ENCODE results near the gene SREBF2.

The SREBF2 gene

GRCh38 chr22:41917375-41917902, 84.5 kb downstream of the SREBF2 start:
- peaks cover 23% of the 10 kb centered on the region for H3K4me1 ChIP-seq (ENCODE audit: insufficient read depth, low read length)
- H3K36me3 ChIP-seq (ENCODE audit: insufficient read depth, low read length), result no peaks in the 10 kb centered on the region
- H3K9ac ChIP-seq (ENCODE audit: low read depth, low read length), result no peak overlapping the region

GRCh38 chr22:41917903-41918791, 85.2 kb downstream of the SREBF2 start:
- Histone ChIP-seq H3K9ac (ENCODE audit: low read depth, low read length) (no peak overlapping the region), H3K9me3 (ENCODE audit: control insufficient read depth, insufficient read depth, low read length) (no peaks in the 10 kb centered on the region), H3K4me1 (ENCODE audit: insufficient read depth, low read length) (peaks cover 23% of the 10 kb centered on the region), H3K36me3 (ENCODE audit: insufficient read depth, low read length) (no peaks in the 10 kb centered on the region)

More at GRCh38 chr22:41917375-41917902, 84.5 kb downstream of the SREBF2 start:
- no peaks in the 10 kb centered on the region for H3K9me3 ChIP-seq (ENCODE audit: control insufficient read depth, insufficient read depth, low read length)

- no peaks in the 10 kb centered on the region for H3K9me3 ChIP-seq (ENCODE audit: control insufficient read depth, insufficient read depth, low read length)
- no peaks in the 10 kb centered on the region for H3K36me3 ChIP-seq (ENCODE audit: insufficient read depth, low read length)
- H3K4me1 ChIP-seq (ENCODE audit: insufficient read depth, low read length), result peaks cover 23% of the 10 kb centered on the region
- peak overlapping the region; percentile 67; the same call in 1 of the 2 replicates for H3K9ac ChIP-seq (ENCODE audit: low read depth, low read length)
Observed at GRCh38 chr22:41919357-41920224, 86.7 kb downstream of the SREBF2 start.

- Histone ChIP-seq H3K9me3 (ENCODE audit: control insufficient read depth, insufficient read depth, low read length) (no peaks in the 10 kb centered on the region), H3K9ac (ENCODE audit: low read depth, low read length) (peak overlapping the region; percentile 67; the same call in 1 of the 2 replicates), H3K4me1 (ENCODE audit: insufficient read depth, low read length) (peaks cover 23% of the 10 kb centered on the region), H3K36me3 (ENCODE audit: insufficient read depth, low read length) (no peaks in the 10 kb centered on the region)
Observed at GRCh38 chr22:41920271-41920976, 87.5 kb downstream of the SREBF2 start.

GRCh38 chr22:41922328-41922727, 89.4 kb downstream of the SREBF2 start:
- no peaks in the 10 kb centered on the region for H3K36me3 ChIP-seq (ENCODE audit: insufficient read depth, low read length)
- H3K4me1 ChIP-seq (ENCODE audit: insufficient read depth, low read length), result peaks cover 14% of the 10 kb centered on the region; the same call in 1 of the 2 replicates
- no peaks in the 10 kb centered on the region for H3K9me3 ChIP-seq (ENCODE audit: control insufficient read depth, insufficient read depth, low read length)
- no peak overlapping the region for H3K9ac ChIP-seq (ENCODE audit: low read depth, low read length)

- Histone ChIP-seq H3K4me1 (ENCODE audit: insufficient read depth, low read length) (peaks cover 13% of the 10 kb centered on the region; the same call in 1 of the 2 replicates), H3K9ac (ENCODE audit: low read depth, low read length) (no peak overlapping the region), H3K9me3 (ENCODE audit: control insufficient read depth, insufficient read depth, low read length) (no peaks in the 10 kb centered on the region), H3K36me3 (ENCODE audit: insufficient read depth, low read length) (no peaks in the 10 kb centered on the region)
Observed at GRCh38 chr22:41922940-41923594, 90.2 kb downstream of the SREBF2 start.

GRCh38 chr22:41923595-41924276, 90.8 kb downstream of the SREBF2 start:
- Histone ChIP-seq H3K9ac (ENCODE audit: low read depth, low read length) (no peak overlapping the region), H3K4me1 (ENCODE audit: insufficient read depth, low read length) (peaks cover 18% of the 10 kb centered on the region; the same call in 1 of the 2 replicates), H3K9me3 (ENCODE audit: control insufficient read depth, insufficient read depth, low read length) (no peaks in the 10 kb centered on the region), H3K36me3 (ENCODE audit: insufficient read depth, low read length) (no peaks in the 10 kb centered on the region)

GRCh38 chr22:41925783-41926460, 93.0 kb downstream of the SREBF2 start:
- Histone ChIP-seq H3K9ac (ENCODE audit: low read depth, low read length) (peak overlapping the region; percentile 65), H3K9me3 (ENCODE audit: control insufficient read depth, insufficient read depth, low read length) (no peaks in the 10 kb centered on the region), H3K4me1 (ENCODE audit: insufficient read depth, low read length) (peaks cover 14% of the 10 kb centered on the region; the same call in 1 of the 2 replicates), H3K36me3 (ENCODE audit: insufficient read depth, low read length) (no peaks in the 10 kb centered on the region)

GRCh38 chr22:41927813-41928212, 94.9 kb downstream of the SREBF2 start:
- Histone ChIP-seq H3K9ac (ENCODE audit: low read depth, low read length) (no peak overlapping the region), H3K9me3 (ENCODE audit: control insufficient read depth, insufficient read depth, low read length) (no peaks in the 10 kb centered on the region), H3K36me3 (ENCODE audit: insufficient read depth, low read length) (no peaks in the 10 kb centered on the region), H3K4me1 (ENCODE audit: insufficient read depth, low read length) (peaks cover 14% of the 10 kb centered on the region; the same call in 1 of the 2 replicates)

GRCh38 chr22:41928593-41929417, 95.9 kb downstream of the SREBF2 start:
- H3K4me1 ChIP-seq (ENCODE audit: insufficient read depth, low read length), result peaks cover 14% of the 10 kb centered on the region; the same call in 1 of the 2 replicates
- no peak overlapping the region for H3K9ac ChIP-seq (ENCODE audit: low read depth, low read length)
- H3K36me3 ChIP-seq (ENCODE audit: insufficient read depth, low read length), result no peaks in the 10 kb centered on the region
- H3K9me3 ChIP-seq (ENCODE audit: control insufficient read depth, insufficient read depth, low read length), result no peaks in the 10 kb centered on the region

- Histone ChIP-seq H3K4me1 (ENCODE audit: insufficient read depth, low read length) (peaks cover 14% of the 10 kb centered on the region; the same call in 1 of the 2 replicates), H3K9ac (ENCODE audit: low read depth, low read length) (no peak overlapping the region), H3K9me3 (ENCODE audit: control insufficient read depth, insufficient read depth, low read length) (no peaks in the 10 kb centered on the region), H3K36me3 (ENCODE audit: insufficient read depth, low read length) (no peaks in the 10 kb centered on the region)
Observed at GRCh38 chr22:41929418-41929810, 96.5 kb downstream of the SREBF2 start.

- Histone ChIP-seq H3K9me3 (ENCODE audit: control insufficient read depth, insufficient read depth, low read length) (no peaks in the 10 kb centered on the region), H3K9ac (ENCODE audit: low read depth, low read length) (no peak overlapping the region), H3K36me3 (ENCODE audit: insufficient read depth, low read length) (no peaks in the 10 kb centered on the region), H3K4me1 (ENCODE audit: insufficient read depth, low read length) (peaks cover 14% of the 10 kb centered on the region; the same call in 1 of the 2 replicates)
Observed at GRCh38 chr22:41931701-41932269, 98.9 kb downstream of the SREBF2 start.

Data from ES-I3 (cell line).